Peyer's patch (tissue), 4 donors: ENCODE data around the gene LIPF. TPM values are rescaled to one million over a fixed set of nuclear protein-coding genes. Genes with fewer than 3 reads are reported as not detected.

Experiments used
- DNase-seq, 3 donors: peaks; one replicate each; pipeline ENCODE4 v3.0.0-alpha.2; 2017 to 2019
- H3K27ac ChIP-seq, 4 donors: fragments of 200-600 bp; sonication (generic); one replicate each; pipeline ENCODE4 v1.5.1; 2016 to 2019
- H3K27me3 ChIP-seq, 2 donors: fragments of 200-600 bp; sonication (generic); one replicate each; pipeline ENCODE4 v1.5.1; 2019
- H3K36me3 ChIP-seq, 3 donors: fragments of 200-600 bp; sonication (generic); one replicate each; pipeline ENCODE4 v1.5.1; 2016 to 2019
- H3K4me1 ChIP-seq, 4 donors: fragments of 200-600 bp; sonication (generic); one replicate each; pipeline ENCODE4 v1.5.1; 2016 to 2019
- H3K4me3 ChIP-seq, 4 donors: fragments of 200-600 bp; sonication (generic); 1 replicate in 3 of 4; 2 replicates in 1 of 4; pipeline ENCODE4 v1.5.1; 2016 to 2019; ENCODE audit warnings: mild to moderate bottlenecking in 1 of 4
- H3K9me3 ChIP-seq, 4 donors: fragments of 200-600 bp; sonication (generic); one replicate each; pipeline ENCODE4 v1.5.1; 2016 to 2019; ENCODE audit warnings: mild to moderate bottlenecking in 1 of 4
- CTCF ChIP-seq, 6 experiments: fragments of 450-650 bp in 4 of 6; fragments of 200-600 bp in 2 of 6; sonication (generic) in 1 of 6; IDR thresholded peaks; one replicate each; pipeline ENCODE4 v1.5.1; 2017 to 2019; ENCODE audit warnings: antibody characterized with exemption in 6 of 6, mild to moderate bottlenecking in 3 of 6, moderate library complexity in 1 of 6
- POLR2A ChIP-seq, 2 donors: fragments of 450-650 bp; IDR thresholded peaks; one replicate each; pipeline ENCODE4 v1.5.1; 2017; ENCODE audit warnings: antibody characterized with exemption in 2 of 2, mild to moderate bottlenecking in 2 of 2, moderate library complexity in 2 of 2
- total RNA-seq, 4 donors: library from RNA; depleted of rRNA; stranded (reverse); fragments of >200 nt; gene quantifications; one replicate each; pipeline ENCODE4 v1.1.0, GENCODE V29; 2016

The LIPF gene
- total RNA-seq, 4 donors from 2014 or later = not detected

GRCh38 chr10:88676283-88677060 is 12.2 kb downstream of the LIPF start:
- no peaks in the 10 kb centered on the region for H3K27me3 ChIP-seq
- no peaks in the 10 kb centered on the region for H3K4me1 ChIP-seq
- no peak for DNase-seq
- no peaks in the 10 kb centered on the region for H3K36me3 ChIP-seq
- TF ChIP-seq CTCF (IDR thresholded peaks at IDR 0.05) (no peak), POLR2A (IDR thresholded peaks at IDR 0.05) (no peak)
- peak overlapping the region in 1 of 4 donors; percentile 4 for H3K4me3 ChIP-seq
- no peak overlapping the region for H3K27ac ChIP-seq
- no peaks in the 10 kb centered on the region for H3K9me3 ChIP-seq

GRCh38 chr10:88680958-88681357 is 16.7 kb downstream of the LIPF start:
- Histone ChIP-seq H3K4me1 (no peaks in the 10 kb centered on the region), H3K9me3 (no peaks in the 10 kb centered on the region), H3K4me3 (no peak overlapping the region), H3K27me3 (no peaks in the 10 kb centered on the region), H3K27ac (no peak overlapping the region), H3K36me3 (no peaks in the 10 kb centered on the region)
- TF ChIP-seq POLR2A (IDR thresholded peaks at IDR 0.05) = no peak
- no peak for TF ChIP-seq CTCF (IDR thresholded peaks at IDR 0.05)
- DNase-seq = no peak

GRCh38 chr10:88682491-88682890 is 18.2 kb downstream of the LIPF start:
- Histone ChIP-seq H3K27me3 (no peaks in the 10 kb centered on the region), H3K4me3 (no peak overlapping the region), H3K27ac (no peak overlapping the region), H3K9me3 (no peaks in the 10 kb centered on the region), H3K36me3 (no peaks in the 10 kb centered on the region), H3K4me1 (no peaks in the 10 kb centered on the region)
- TF ChIP-seq POLR2A (IDR thresholded peaks at IDR 0.05) (no peak), CTCF (IDR thresholded peaks at IDR 0.05) (no peak)
- DNase-seq = no peak

GRCh38 chr10:88687853-88688467 is 23.7 kb downstream of the LIPF start:
- H3K4me1 ChIP-seq = no peaks in the 10 kb centered on the region
- no peak for DNase-seq

GRCh38 chr10:88689366-88689765 is 25.1 kb downstream of the LIPF start:
- DNase-seq = no peak
- Histone ChIP-seq H3K27me3 (no peaks in the 10 kb centered on the region), H3K36me3 (no peaks in the 10 kb centered on the region), H3K4me3 (no peak overlapping the region), H3K27ac (no peak overlapping the region), H3K9me3 (no peaks in the 10 kb centered on the region), H3K4me1 (no peaks in the 10 kb centered on the region)
- TF ChIP-seq POLR2A (IDR thresholded peaks at IDR 0.05) = no peak
- TF ChIP-seq CTCF (IDR thresholded peaks at IDR 0.05) = no peak

More at GRCh38 chr10:88687853-88688467, 23.7 kb downstream of the LIPF start:
- H3K36me3 ChIP-seq = no peaks in the 10 kb centered on the region
- H3K27me3 ChIP-seq = no peaks in the 10 kb centered on the region
- H3K4me3 ChIP-seq = no peak overlapping the region
- TF ChIP-seq POLR2A (IDR thresholded peaks at IDR 0.05) = no peak
- TF ChIP-seq CTCF (IDR thresholded peaks at IDR 0.05) = peak; percentile 37 to 74 (median 72)
- no peaks in the 10 kb centered on the region for H3K9me3 ChIP-seq
- no peak overlapping the region for H3K27ac ChIP-seq
